Measurements from ENCODE around the gene PCK1. TPM values are rescaled to one million over a fixed set of nuclear protein-coding genes. Genes with fewer than 3 reads are reported as not detected.

The PCK1 gene
- total and polyA plus RNA-seq, 2 of the 8 experiments (the other 6 are each of a cell fraction or from before 2014, with no cell fraction given): not detected

DNA sequence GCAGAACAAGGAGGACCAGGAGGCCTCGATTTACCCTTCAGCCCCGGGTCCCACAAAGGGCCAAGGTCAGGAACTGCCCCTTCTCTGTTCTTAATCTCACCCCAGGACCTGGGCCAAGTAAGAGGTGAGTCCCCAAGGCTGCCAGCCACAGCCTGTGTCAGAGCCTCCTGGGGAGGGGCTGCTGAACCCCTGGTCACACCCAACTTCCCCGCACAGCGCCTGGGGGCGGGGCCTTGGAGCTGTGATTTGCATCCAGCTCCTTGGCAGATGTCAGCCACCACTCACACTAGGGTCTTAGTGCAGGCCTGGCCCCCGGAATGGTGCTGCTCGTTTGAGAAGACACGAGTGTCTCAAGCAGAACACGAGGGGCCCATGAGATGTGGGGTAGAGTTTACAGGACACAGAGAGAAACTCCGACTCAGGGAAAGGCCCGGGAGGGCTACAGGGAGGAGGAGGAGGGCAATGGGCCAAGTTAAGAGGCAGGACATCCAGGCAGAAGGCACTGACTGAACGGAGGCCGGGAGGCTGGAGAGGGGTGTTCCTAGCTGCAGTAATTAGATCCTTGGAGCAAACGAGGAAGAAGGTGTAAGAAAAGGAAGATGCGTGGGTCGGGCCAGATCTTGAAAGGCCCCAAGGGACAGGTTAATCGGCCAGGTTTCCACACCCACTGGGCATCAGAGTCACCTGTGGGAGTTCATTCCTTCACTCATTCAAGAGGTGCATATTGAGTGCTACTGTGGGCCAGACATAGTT, 32.4 kb downstream of the PCK1 start:
- Histone ChIP-seq H3K9me3 (ENCODE audit: insufficient read depth in 2 of 2, low read depth in 1 of 2, low read length in 1 of 2) (no peaks in the 10 kb centered on the region), H2BK20ac (ENCODE audit: low read length) (no peak overlapping the region), H4K8ac (ENCODE audit: extremely low read depth, insufficient read depth, low read length) (no peak overlapping the region), H3K36me3 (ENCODE audit: control insufficient read depth in 2 of 4, insufficient read depth in 4 of 4, low read length in 3 of 4) (no peaks in the 10 kb centered on the region), H3K23ac (ENCODE audit: insufficient read length) (no peak overlapping the region), H3K79me1 (ENCODE audit: low read depth, low read length) (no peaks in the 10 kb centered on the region), H2BK15ac (ENCODE audit: low read length) (no peak overlapping the region; the same call in 1 of the 2 replicates), H3K27me3 (replicated peaks in 1 of 4; ENCODE audit: control insufficient read depth in 3 of 4, extremely low read depth in 1 of 4, insufficient read depth in 3 of 4, low read length in 3 of 4) (no peaks in the 10 kb centered on the region), H3K4ac (replicated peaks; ENCODE audit: insufficient read length, low read depth, low read length) (no peak overlapping the region), H4K5ac (ENCODE audit: insufficient read length, low read depth, low read length) (no peak overlapping the region), H4K91ac (replicated peaks; ENCODE audit: insufficient read length, low read length) (no peak overlapping the region), H3K27ac (ENCODE audit: low read depth, low read length) (no peak overlapping the region), H3K14ac (ENCODE audit: insufficient read length) (no peak overlapping the region), H2AK5ac (ENCODE audit: low read depth, low read length) (no peak overlapping the region), H3K56ac (replicated peaks; ENCODE audit: insufficient read length, low read depth, low read length) (no peak overlapping the region), H3K18ac (ENCODE audit: extremely low read depth, low read length) (no peak overlapping the region), H2AFZ (ENCODE audit: low read length) (no peak overlapping the region), H3K4me1 (replicated peaks in 1 of 4; ENCODE audit: control insufficient read depth in 3 of 4, insufficient read depth in 4 of 4, low read length in 3 of 4) (no peaks in the 10 kb centered on the region; a peak in 3 of 7 replicates), H3K4me3 (ENCODE audit: extremely low read depth in 1 of 4, insufficient read depth in 2 of 4, low read depth in 3 of 4, low read length in 4 of 4) (no peak overlapping the region), H3K4me2 (ENCODE audit: insufficient read depth in 1 of 2, low read depth in 2 of 2, low read length in 2 of 2) (no peak overlapping the region), H2BK5ac (ENCODE audit: low read depth, low read length) (no peak overlapping the region), H3K79me2 (ENCODE audit: control insufficient read depth in 1 of 2, insufficient read depth in 2 of 2, low read length in 2 of 2) (no peaks in the 10 kb centered on the region), H4K20me1 (replicated peaks in 1 of 2; ENCODE audit: control insufficient read depth in 1 of 2, insufficient read depth in 2 of 2, low read length in 2 of 2) (no peaks in the 10 kb centered on the region), H2BK12ac (ENCODE audit: low read depth, low read length) (no peak overlapping the region), H2BK120ac (replicated peaks; ENCODE audit: low read depth, low read length) (no peak overlapping the region), H3K23me2 (ENCODE audit: low read depth, low read length) (no peaks in the 10 kb centered on the region), H3K9ac (replicated peaks in 1 of 4; ENCODE audit: extremely low read depth in 1 of 4, low read depth in 3 of 4, low read length in 3 of 4) (no peak overlapping the region)
- 86% methylated on average over 17 of the region's 17 CpGs; no CpG with 5 or more reads in 1 of the 2 experiments for WGBS, 2 experiments (ENCODE audit: extremely low coverage in 1 of 2, insufficient coverage in 1 of 2, insufficient read length in 1 of 2, insufficient replicate concordance in 2 of 2, low coverage in 1 of 2, low lambda C conversion rate in 2 of 2, missing lambda C conversion rate in 1 of 2)
- POLR2A ChIA-PET (ENCODE audit: partially characterized antibody): interaction anchor here (1.2 kb wide), 1 partner anchor 77 kb away, joined by 3 read pairs; no protein-coding TSS in a partner anchor
- FAIRE-seq (no peak), DNase-seq (ENCODE audit: low read depth in 1 of 2, low spot score in 2 of 2) (no peak)
- CTCF ChIA-PET (ENCODE audit: partially characterized antibody): interaction anchor here (0.8 to 10.7 kb wide), 18 partner anchors 10 to 617 kb away, joined by 3 to 194 read pairs (median 5); no protein-coding TSS in a partner anchor
- no peak for TF ChIP-seq RAD21 (IDR thresholded peaks at IDR 0.05 in 1 of 2, conservative IDR thresholded peaks at IDR 0.05 in 1 of 2; ENCODE audit: low read depth in 2 of 2, low read length in 2 of 2)
- TF ChIP-seq JUN (IDR thresholded peaks at IDR 0.05; ENCODE audit: low read depth, low read length): no peak
- TF ChIP-seq, protein P1, sequence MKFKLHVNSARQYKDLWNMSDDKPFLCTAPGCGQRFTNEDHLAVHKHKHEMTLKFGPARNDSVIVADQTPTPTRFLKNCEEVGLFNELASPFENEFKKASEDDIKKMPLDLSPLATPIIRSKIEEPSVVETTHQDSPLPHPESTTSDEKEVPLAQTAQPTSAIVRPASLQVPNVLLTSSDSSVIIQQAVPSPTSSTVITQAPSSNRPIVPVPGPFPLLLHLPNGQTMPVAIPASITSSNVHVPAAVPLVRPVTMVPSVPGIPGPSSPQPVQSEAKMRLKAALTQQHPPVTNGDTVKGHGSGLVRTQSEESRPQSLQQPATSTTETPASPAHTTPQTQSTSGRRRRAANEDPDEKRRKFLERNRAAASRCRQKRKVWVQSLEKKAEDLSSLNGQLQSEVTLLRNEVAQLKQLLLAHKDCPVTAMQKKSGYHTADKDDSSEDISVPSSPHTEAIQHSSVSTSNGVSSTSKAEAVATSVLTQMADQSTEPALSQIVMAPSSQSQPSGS (IDR thresholded peaks at IDR 0.05; ENCODE audit: low read length): no peak
- no peak for TF ChIP-seq GTF2F1 (IDR thresholded peaks at IDR 0.05; ENCODE audit: borderline replicate concordance, low read depth, low read length)

Data from H1 (cell line).